ENCODE data around the gene TSC1.
"Not testable (repeated sequence)": the region's sequence is repeated elsewhere in the genome, so short reads cannot be mapped to it uniquely, and the experiment has no call there.

TSC1 gene

GRCh38 chr9:132944294-132945185, at the start of gene TSC1:
Gene TSC1, minus strand, starts transcription at chr9:132944616. Its CDS starts 15,744 bp downstream, at chr9:132928872.
- peak; percentile 56 to 65 for DNase-seq

- no peak for DNase-seq
These were observed 49.1 kb upstream of the TSC1 start for GRCh38 chr9:132993511-132993939.

GRCh38 chr9:132991351-132992300, 47.2 kb upstream of the TSC1 start:
- no peak for DNase-seq

- DNase-seq = no peak
These were observed 46.4 kb upstream of the TSC1 start for GRCh38 chr9:132990781-132991180.

GRCh38 chr9:132989998-132990557, 45.7 kb upstream of the TSC1 start:
- DNase-seq = not testable (repeated sequence)

- DNase-seq = no peak
These were observed 45.1 kb upstream of the TSC1 start for GRCh38 chr9:132989414-132989996.

GRCh38 chr9:132989014-132989310, 44.5 kb upstream of the TSC1 start:
- no peak for DNase-seq

GRCh38 chr9:132988244-132989013, 44.0 kb upstream of the TSC1 start:
- DNase-seq = no peak

GRCh38 chr9:132986640-132987620, 42.5 kb upstream of the TSC1 start:
- DNase-seq = no peak

- DNase-seq = no peak
These were observed 41.7 kb upstream of the TSC1 start for GRCh38 chr9:132986114-132986513.

- no peak for DNase-seq
These were observed 41.1 kb upstream of the TSC1 start for GRCh38 chr9:132985489-132985888.

- no peak for DNase-seq
These were observed 40.6 kb upstream of the TSC1 start for GRCh38 chr9:132985071-132985350.

- no peak for DNase-seq
These were observed 40.0 kb upstream of the TSC1 start for GRCh38 chr9:132984202-132985070.

- DNase-seq = no peak
These were observed 39.2 kb upstream of the TSC1 start for GRCh38 chr9:132983491-132984201.

- no peak for DNase-seq
These were observed 38.0 kb upstream of the TSC1 start for GRCh38 chr9:132982458-132982857.

GRCh38 chr9:132980157-132980556, 35.7 kb upstream of the TSC1 start:
- no peak for DNase-seq

- no peak for DNase-seq
These were observed 34.2 kb upstream of the TSC1 start, which contains the start of gene GFI1B for GRCh38 chr9:132978451-132979131. Gene GFI1B, plus strand, starts transcription at chr9:132978694. Its CDS starts 7,985 bp downstream, at chr9:132986679.

- DNase-seq = no peak
These were observed 33.7 kb upstream of the TSC1 start for GRCh38 chr9:132978112-132978450.

- no peak for DNase-seq
These were observed 32.2 kb upstream of the TSC1 start for GRCh38 chr9:132976571-132976970.

All from cerebellar nuclear complex (tissue), 1 donor.